Panc1 (cell line): Measurements from ENCODE around the gene ZNHIT3.

Source experiments
- POLR2AphosphoS5 ChIP-seq: IDR thresholded peaks from 2 replicates; pipeline ENCODE4 v1.6.1; 2012; ENCODE audit warnings: mild to moderate bottlenecking, low read depth, low read length, moderate library complexity
- SIN3A ChIP-seq: IDR thresholded peaks from 2 replicates; pipeline ENCODE4 v1.6.1; 2012; ENCODE audit warnings: low read depth, mild to moderate bottlenecking, low read length, moderate library complexity, borderline replicate concordance; ENCODE audit not compliant: insufficient read depth
- TCF7L2 ChIP-seq: IDR thresholded peaks from 2 replicates; pipeline ENCODE4 v1.6.1; 2011; ENCODE audit warnings: mild to moderate bottlenecking, low read depth, low read length, inconsistent platforms
- TF ChIP-seq, protein P1 (sequence below): fragments of 450-650 bp; IDR thresholded peaks from 2 replicates; pipeline ENCODE4 v1.5.1; 2017; ENCODE audit warnings: mild to moderate bottlenecking
- TF ChIP-seq, protein P2 (sequence below), 2 experiments: IDR thresholded peaks; 2 replicates each; pipeline ENCODE4 v1.6.1; 2011 to 2012; ENCODE audit warnings: low read depth in 2 of 2, control low read depth in 1 of 2, low read length in 1 of 2, mild to moderate bottlenecking in 1 of 2, moderate library complexity in 1 of 2; ENCODE audit not compliant: insufficient read depth in 1 of 2

DNA sequence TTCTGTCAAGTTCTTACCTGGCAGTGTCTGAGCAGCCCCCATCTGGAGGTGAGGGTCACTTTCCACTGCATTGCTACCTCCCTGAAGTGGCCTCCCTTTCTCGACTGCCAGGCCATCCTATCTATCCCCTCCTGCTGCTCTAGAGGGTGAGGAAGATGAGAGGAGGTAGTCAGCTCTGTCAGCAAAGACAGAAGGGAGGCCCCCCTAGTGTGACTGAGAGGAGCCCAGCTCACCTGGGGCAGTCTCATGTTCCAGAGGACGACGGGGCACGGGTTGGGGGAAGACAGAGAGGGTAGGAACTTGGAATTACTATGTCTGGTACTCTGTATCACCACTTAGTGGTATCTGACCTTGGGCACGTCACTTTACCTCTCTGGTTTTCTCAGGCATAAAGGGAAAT, 26.2 kb downstream of the ZNHIT3 start:
- TF ChIP-seq POLR2AphosphoS5 (no peak), SIN3A (no peak), TCF7L2 (no peak)
- TF ChIP-seq, protein P1, sequence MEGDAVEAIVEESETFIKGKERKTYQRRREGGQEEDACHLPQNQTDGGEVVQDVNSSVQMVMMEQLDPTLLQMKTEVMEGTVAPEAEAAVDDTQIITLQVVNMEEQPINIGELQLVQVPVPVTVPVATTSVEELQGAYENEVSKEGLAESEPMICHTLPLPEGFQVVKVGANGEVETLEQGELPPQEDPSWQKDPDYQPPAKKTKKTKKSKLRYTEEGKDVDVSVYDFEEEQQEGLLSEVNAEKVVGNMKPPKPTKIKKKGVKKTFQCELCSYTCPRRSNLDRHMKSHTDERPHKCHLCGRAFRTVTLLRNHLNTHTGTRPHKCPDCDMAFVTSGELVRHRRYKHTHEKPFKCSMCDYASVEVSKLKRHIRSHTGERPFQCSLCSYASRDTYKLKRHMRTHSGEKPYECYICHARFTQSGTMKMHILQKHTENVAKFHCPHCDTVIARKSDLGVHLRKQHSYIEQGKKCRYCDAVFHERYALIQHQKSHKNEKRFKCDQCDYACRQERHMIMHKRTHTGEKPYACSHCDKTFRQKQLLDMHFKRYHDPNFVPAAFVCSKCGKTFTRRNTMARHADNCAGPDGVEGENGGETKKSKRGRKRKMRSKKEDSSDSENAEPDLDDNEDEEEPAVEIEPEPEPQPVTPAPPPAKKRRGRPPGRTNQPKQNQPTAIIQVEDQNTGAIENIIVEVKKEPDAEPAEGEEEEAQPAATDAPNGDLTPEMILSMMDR = no peak
- TF ChIP-seq, protein P2, sequence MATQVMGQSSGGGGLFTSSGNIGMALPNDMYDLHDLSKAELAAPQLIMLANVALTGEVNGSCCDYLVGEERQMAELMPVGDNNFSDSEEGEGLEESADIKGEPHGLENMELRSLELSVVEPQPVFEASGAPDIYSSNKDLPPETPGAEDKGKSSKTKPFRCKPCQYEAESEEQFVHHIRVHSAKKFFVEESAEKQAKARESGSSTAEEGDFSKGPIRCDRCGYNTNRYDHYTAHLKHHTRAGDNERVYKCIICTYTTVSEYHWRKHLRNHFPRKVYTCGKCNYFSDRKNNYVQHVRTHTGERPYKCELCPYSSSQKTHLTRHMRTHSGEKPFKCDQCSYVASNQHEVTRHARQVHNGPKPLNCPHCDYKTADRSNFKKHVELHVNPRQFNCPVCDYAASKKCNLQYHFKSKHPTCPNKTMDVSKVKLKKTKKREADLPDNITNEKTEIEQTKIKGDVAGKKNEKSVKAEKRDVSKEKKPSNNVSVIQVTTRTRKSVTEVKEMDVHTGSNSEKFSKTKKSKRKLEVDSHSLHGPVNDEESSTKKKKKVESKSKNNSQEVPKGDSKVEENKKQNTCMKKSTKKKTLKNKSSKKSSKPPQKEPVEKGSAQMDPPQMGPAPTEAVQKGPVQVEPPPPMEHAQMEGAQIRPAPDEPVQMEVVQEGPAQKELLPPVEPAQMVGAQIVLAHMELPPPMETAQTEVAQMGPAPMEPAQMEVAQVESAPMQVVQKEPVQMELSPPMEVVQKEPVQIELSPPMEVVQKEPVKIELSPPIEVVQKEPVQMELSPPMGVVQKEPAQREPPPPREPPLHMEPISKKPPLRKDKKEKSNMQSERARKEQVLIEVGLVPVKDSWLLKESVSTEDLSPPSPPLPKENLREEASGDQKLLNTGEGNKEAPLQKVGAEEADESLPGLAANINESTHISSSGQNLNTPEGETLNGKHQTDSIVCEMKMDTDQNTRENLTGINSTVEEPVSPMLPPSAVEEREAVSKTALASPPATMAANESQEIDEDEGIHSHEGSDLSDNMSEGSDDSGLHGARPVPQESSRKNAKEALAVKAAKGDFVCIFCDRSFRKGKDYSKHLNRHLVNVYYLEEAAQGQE (IDR thresholded peaks at IDR 0.05; ENCODE audit: insufficient read depth in 1 of 2, low read depth in 2 of 2, low read length in 1 of 2) = no peak
